Measurements from ENCODE around the gene POPDC2. TPM values are rescaled to one million over a fixed set of nuclear protein-coding genes. Genes with fewer than 3 reads are reported as not detected.

The POPDC2 gene
- total and polyA plus RNA-seq, 2 donors from 2014 or later: 3.2 to 7.3 TPM

DNA sequence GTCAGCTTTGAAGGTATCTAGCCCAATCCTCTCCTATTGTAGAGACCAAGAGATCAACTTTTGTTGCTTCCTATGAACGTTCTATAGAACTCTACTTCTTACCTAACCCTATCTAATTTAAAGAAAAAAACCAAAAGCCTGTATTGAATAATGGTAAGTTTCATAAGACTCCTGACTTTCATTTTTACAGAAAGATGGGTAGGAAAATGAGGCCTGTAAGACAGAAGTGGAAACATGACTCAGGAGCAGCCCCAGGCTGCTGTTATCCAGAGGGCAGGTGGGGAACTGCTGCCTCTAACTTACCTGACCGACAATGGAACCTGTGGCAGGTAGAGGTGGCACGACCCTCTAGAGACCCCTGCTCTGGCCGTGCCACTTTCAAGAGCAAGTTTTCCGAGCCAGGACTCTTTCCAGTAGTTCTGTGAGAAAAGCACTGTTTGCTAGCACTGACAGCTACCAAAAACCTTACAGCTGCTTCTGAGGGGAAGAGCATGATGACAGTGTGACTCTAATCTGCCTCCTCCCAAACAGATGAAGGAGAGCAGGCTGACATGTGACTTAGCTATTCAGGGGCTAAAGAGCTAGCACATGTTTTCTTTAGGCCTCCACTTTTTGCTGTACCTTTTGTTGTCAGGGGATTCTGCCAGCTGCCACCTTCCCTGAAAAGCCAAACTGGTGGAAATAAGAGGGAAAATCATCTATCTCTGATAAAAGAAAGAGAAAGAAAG, 17.5 kb downstream of the POPDC2 start:
- Histone ChIP-seq H3K4me3 (ENCODE audit: low read length in 3 of 3) (no peak overlapping the region), H3K27ac (ENCODE audit: low read depth in 2 of 2, low read length in 2 of 2) (no peak overlapping the region), H3K36me3 (ENCODE audit: control insufficient read depth in 2 of 3, insufficient read depth in 3 of 3, low read length in 3 of 3) (peaks cover 0 to 4% (median 4%) of the 10 kb centered on the region in 3 donors), H3K9me3 (ENCODE audit: control insufficient read depth in 2 of 3, insufficient read depth in 1 of 3, low read length in 3 of 3) (no peaks in the 10 kb centered on the region), H3K9ac (ENCODE audit: low read length in 3 of 3) (no peak overlapping the region), H3K27me3 (ENCODE audit: control insufficient read depth, insufficient read depth, low read length) (no peaks in the 10 kb centered on the region), H3K4me1 (ENCODE audit: control insufficient read depth in 2 of 3, insufficient read depth in 2 of 3, low read depth in 1 of 3, low read length in 3 of 3) (peaks cover 0 to 3% (median 0%) of the 10 kb centered on the region in 3 donors)
- peak in 1 of 5 donors; percentile 62 for DNase-seq
- no peak for FAIRE-seq
- intact Hi-C loops (cut with DNase I): no loop called here
- TF ChIP-seq, protein P1, sequence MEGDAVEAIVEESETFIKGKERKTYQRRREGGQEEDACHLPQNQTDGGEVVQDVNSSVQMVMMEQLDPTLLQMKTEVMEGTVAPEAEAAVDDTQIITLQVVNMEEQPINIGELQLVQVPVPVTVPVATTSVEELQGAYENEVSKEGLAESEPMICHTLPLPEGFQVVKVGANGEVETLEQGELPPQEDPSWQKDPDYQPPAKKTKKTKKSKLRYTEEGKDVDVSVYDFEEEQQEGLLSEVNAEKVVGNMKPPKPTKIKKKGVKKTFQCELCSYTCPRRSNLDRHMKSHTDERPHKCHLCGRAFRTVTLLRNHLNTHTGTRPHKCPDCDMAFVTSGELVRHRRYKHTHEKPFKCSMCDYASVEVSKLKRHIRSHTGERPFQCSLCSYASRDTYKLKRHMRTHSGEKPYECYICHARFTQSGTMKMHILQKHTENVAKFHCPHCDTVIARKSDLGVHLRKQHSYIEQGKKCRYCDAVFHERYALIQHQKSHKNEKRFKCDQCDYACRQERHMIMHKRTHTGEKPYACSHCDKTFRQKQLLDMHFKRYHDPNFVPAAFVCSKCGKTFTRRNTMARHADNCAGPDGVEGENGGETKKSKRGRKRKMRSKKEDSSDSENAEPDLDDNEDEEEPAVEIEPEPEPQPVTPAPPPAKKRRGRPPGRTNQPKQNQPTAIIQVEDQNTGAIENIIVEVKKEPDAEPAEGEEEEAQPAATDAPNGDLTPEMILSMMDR (IDR thresholded peaks at IDR 0.05; ENCODE audit: borderline replicate concordance, extremely low read depth, insufficient read depth): no peak

DNA sequence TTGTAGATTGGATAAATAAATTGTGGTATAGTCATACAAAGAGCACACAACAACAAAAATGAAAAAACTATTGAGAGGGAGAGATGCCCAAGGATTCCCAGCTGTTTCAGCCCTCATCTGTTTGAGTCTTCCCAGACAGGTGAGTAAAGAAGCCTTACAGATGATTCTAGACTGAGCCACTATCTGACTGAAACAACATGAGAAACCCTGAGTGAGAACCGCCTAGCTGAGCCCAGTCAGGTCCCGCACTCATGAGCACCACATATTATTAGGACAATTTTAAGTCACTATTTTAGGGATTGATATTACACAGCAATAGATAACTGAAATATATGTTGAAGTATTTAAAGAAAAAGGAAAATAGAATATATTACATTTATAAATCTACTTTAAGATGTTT, 19.0 kb downstream of the POPDC2 start:
- no peak for DNase-seq
- H3K9me3 ChIP-seq (ENCODE audit: control insufficient read depth in 2 of 3, insufficient read depth in 1 of 3, low read length in 3 of 3): no peaks in the 10 kb centered on the region
- H3K27me3 ChIP-seq (ENCODE audit: control insufficient read depth, insufficient read depth, low read length): no peaks in the 10 kb centered on the region
- H3K4me1 ChIP-seq (ENCODE audit: control insufficient read depth in 2 of 3, insufficient read depth in 2 of 3, low read depth in 1 of 3, low read length in 3 of 3): peaks cover 0 to 6% (median 5%) of the 10 kb centered on the region in 3 donors
- H3K27ac ChIP-seq (ENCODE audit: low read depth in 2 of 2, low read length in 2 of 2): no peak overlapping the region
- no peak overlapping the region for H3K4me3 ChIP-seq (ENCODE audit: low read length in 3 of 3)
- no peak for FAIRE-seq
- TF ChIP-seq, protein P1 (IDR thresholded peaks at IDR 0.05; ENCODE audit: borderline replicate concordance, extremely low read depth, insufficient read depth): no peak
- peaks cover 0 to 4% (median 4%) of the 10 kb centered on the region in 3 donors for H3K36me3 ChIP-seq (ENCODE audit: control insufficient read depth in 2 of 3, insufficient read depth in 3 of 3, low read length in 3 of 3)
- intact Hi-C loops (cut with DNase I): no loop called here
- H3K9ac ChIP-seq (ENCODE audit: low read length in 3 of 3): no peak overlapping the region

DNA sequence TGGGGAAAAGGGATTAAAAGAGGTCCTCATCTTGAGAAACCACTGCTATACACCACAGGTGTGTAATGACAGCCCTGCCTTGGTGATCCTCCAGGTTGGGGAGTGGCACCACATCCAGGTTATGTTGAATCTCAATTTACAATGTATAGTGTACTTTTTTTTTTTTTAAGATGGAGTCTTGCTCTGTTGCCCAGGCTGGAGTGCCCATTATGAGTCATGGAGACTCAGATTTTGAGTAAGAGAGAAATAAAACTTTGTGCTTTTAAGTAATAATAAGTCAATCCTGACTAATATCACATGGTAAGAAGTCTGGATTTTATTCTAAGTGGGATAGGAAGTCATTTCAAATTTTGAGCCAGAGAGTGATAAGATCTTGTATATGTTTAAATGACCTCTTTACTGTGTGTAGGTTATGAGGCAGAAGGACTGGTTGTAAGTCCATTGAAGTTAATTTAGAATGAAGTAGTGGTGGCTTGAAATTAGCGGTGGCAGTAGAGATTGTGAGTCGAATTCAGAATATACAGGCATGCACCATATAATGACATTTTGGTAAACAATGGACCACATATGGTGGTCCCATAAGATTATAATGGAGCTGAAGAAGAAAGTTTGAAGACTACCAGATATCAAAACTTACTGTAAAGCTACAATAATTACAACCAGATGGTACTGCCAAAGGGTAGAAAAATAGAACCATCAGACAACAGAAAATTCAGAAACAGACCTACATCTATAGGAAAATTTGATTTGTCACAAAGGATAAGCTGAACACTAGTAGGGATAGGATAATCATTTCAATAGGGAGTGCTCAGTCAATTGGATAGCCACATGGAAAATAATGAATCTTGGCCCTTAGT, 20.7 kb downstream of the POPDC2 start:
- DNase-seq (no peak), FAIRE-seq (no peak)
- intact Hi-C loops (cut with DNase I): no loop called here
- H3K4me1 ChIP-seq (ENCODE audit: control insufficient read depth in 2 of 3, insufficient read depth in 2 of 3, low read depth in 1 of 3, low read length in 3 of 3): peaks cover 0 to 10% (median 6%) of the 10 kb centered on the region in 3 donors
- no peaks in the 10 kb centered on the region for H3K9me3 ChIP-seq (ENCODE audit: control insufficient read depth in 2 of 3, insufficient read depth in 1 of 3, low read length in 3 of 3)
- no peaks in the 10 kb centered on the region for H3K27me3 ChIP-seq (ENCODE audit: control insufficient read depth, insufficient read depth, low read length)
- TF ChIP-seq, protein P1 (IDR thresholded peaks at IDR 0.05; ENCODE audit: borderline replicate concordance, extremely low read depth, insufficient read depth): no peak
- H3K4me3 ChIP-seq (ENCODE audit: low read length in 3 of 3): no peak overlapping the region
- H3K27ac ChIP-seq (ENCODE audit: low read depth in 2 of 2, low read length in 2 of 2): peak overlapping the region in 1 of 2 donors; percentile 63
- H3K9ac ChIP-seq (ENCODE audit: low read length in 3 of 3): no peak overlapping the region
- peaks cover 0 to 4% (median 4%) of the 10 kb centered on the region in 3 donors for H3K36me3 ChIP-seq (ENCODE audit: control insufficient read depth in 2 of 3, insufficient read depth in 3 of 3, low read length in 3 of 3)

Measured in kidney (tissue), 14 donors.